ENCODE measurements around the gene FCMR.

DNA sequence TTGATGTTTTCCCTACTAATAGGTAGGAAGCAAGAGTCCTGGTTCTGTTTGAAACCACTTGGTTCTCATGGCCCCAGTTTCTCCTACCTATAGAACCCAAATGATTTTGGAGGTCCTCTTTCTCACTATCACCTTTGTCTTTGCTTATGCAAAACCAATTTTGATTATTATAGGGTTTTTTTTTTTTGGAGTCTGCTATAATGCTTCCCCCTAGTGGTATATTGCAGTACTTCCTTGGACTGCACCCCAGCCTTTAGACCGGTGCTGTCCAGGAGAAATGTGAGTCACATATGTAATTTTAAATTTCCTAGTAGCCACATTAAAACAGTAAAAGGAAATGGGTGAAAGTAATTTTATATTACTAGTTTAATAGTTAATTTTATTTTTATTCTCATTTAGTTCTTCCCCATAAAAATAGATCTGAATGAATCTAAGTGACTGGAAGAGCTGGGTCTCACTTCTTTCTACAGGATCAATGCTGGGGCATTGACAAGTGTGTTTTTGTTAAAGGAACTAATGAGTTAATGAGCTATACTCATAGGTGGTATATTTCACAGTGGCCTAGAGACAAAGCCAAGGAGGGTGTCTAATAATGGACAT lies 10.6 kb downstream of the FCMR start:
- TF ChIP-seq, protein P1, sequence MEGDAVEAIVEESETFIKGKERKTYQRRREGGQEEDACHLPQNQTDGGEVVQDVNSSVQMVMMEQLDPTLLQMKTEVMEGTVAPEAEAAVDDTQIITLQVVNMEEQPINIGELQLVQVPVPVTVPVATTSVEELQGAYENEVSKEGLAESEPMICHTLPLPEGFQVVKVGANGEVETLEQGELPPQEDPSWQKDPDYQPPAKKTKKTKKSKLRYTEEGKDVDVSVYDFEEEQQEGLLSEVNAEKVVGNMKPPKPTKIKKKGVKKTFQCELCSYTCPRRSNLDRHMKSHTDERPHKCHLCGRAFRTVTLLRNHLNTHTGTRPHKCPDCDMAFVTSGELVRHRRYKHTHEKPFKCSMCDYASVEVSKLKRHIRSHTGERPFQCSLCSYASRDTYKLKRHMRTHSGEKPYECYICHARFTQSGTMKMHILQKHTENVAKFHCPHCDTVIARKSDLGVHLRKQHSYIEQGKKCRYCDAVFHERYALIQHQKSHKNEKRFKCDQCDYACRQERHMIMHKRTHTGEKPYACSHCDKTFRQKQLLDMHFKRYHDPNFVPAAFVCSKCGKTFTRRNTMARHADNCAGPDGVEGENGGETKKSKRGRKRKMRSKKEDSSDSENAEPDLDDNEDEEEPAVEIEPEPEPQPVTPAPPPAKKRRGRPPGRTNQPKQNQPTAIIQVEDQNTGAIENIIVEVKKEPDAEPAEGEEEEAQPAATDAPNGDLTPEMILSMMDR (conservative IDR thresholded peaks at IDR 0.05; ENCODE audit: low read length), result peak; percentile 89
- TF ChIP-seq EZH2phosphoT487 (IDR thresholded peaks at IDR 0.05; ENCODE audit: borderline replicate concordance), result no peak

Measured in Loucy (cell line).